Measurements from ENCODE around the gene STUB1. TPM values are rescaled to one million over a fixed set of nuclear protein-coding genes. Genes with fewer than 3 reads are reported as not detected.
A peak's percentile ranks its signal among the peaks of the same experiment; 100 is the strongest.

STUB1 gene
- total and polyA plus RNA-seq, 10 donors, result 68.9 to 160 (median 88.3) TPM

GRCh38 chr16:632486-633335, 47.5 kb upstream of the STUB1 start:
- no peak overlapping the region for H3K27ac ChIP-seq
- H3K27me3 ChIP-seq (replicated peaks in 1 of 7), result peaks cover 0 to 13% (median 0%) of the 10 kb centered on the region in 7 donors
- WGBS, 5 donors, result 92 to 97% (median 95%) methylated on average over 5 to 67 of the region's 67 CpGs
- H3K4me3 ChIP-seq, result no peak overlapping the region
- DNase-seq, result no peak
- H3K4me1 ChIP-seq, result peaks cover 12 to 64% (median 42%) of the 10 kb centered on the region in 6 donors
- peaks cover 0 to 48% (median 29%) of the 10 kb centered on the region in 6 donors for H3K36me3 ChIP-seq
- no peaks in the 10 kb centered on the region for H3K9me3 ChIP-seq
- TF ChIP-seq POLR2A (IDR thresholded peaks at IDR 0.05) (no peak), POLR2AphosphoS5 (IDR thresholded peaks at IDR 0.05) (peak in 1 of 3 donors; percentile 40), CTCF (IDR thresholded peaks at IDR 0.05 in 8 of 11, conservative IDR thresholded peaks at IDR 0.05 in 3 of 11) (no peak)
- intact Hi-C loops (cut with DNase I; ENCODE audit: low total_unique reads), result no loop called here

GRCh38 chr16:633336-634050, 46.7 kb upstream of the STUB1 start:
- whole genome bisulfite sequencing, 5 donors, result 95 to 98% (median 96%) methylated on average over 36 to 74 of the region's 74 CpGs

GRCh38 chr16:634051-634670, 46.0 kb upstream of the STUB1 start:
- H3K4me1 ChIP-seq, result peaks cover 17 to 72% (median 54%) of the 10 kb centered on the region in 6 donors
- H3K4me3 ChIP-seq, result no peak overlapping the region
- intact Hi-C loops (cut with DNase I; ENCODE audit: low total_unique reads), result no loop called here
- H3K36me3 ChIP-seq, result peaks cover 0 to 34% (median 17%) of the 10 kb centered on the region in 6 donors
- H3K9me3 ChIP-seq, result no peaks in the 10 kb centered on the region
- DNase-seq, result peak; percentile 78
- TF ChIP-seq POLR2AphosphoS5 (IDR thresholded peaks at IDR 0.05) (no peak), CTCF (IDR thresholded peaks at IDR 0.05 in 8 of 11, conservative IDR thresholded peaks at IDR 0.05 in 3 of 11) (no peak), POLR2A (IDR thresholded peaks at IDR 0.05) (no peak)
- H3K27me3 ChIP-seq (replicated peaks in 1 of 7), result peaks cover 0 to 13% (median 0%) of the 10 kb centered on the region in 7 donors
- 88 to 94% (median 91%) methylated on average over 21 to 22 of the region's 22 CpGs for WGBS, 5 donors
- H3K27ac ChIP-seq, result no peak overlapping the region

More at GRCh38 chr16:633336-634050, 46.7 kb upstream of the STUB1 start:
- intact Hi-C loops (cut with DNase I; ENCODE audit: low total_unique reads), result no loop called here
- DNase-seq, result peak; percentile 81
- no peak overlapping the region for H3K27ac ChIP-seq
- no peaks in the 10 kb centered on the region for H3K9me3 ChIP-seq
- H3K4me3 ChIP-seq, result no peak overlapping the region
- H3K4me1 ChIP-seq, result peaks cover 17 to 70% (median 48%) of the 10 kb centered on the region in 6 donors
- peaks cover 0 to 40% (median 22%) of the 10 kb centered on the region in 6 donors for H3K36me3 ChIP-seq
- H3K27me3 ChIP-seq (replicated peaks in 1 of 7), result peaks cover 0 to 13% (median 0%) of the 10 kb centered on the region in 7 donors
- TF ChIP-seq POLR2AphosphoS5 (IDR thresholded peaks at IDR 0.05), result no peak
- no peak for TF ChIP-seq POLR2A (IDR thresholded peaks at IDR 0.05)
- no peak for TF ChIP-seq CTCF (IDR thresholded peaks at IDR 0.05 in 8 of 11, conservative IDR thresholded peaks at IDR 0.05 in 3 of 11)

All from spleen (tissue), 11 donors.